Measurements from ENCODE around the gene CCDC85C.

CCDC85C gene

DNA sequence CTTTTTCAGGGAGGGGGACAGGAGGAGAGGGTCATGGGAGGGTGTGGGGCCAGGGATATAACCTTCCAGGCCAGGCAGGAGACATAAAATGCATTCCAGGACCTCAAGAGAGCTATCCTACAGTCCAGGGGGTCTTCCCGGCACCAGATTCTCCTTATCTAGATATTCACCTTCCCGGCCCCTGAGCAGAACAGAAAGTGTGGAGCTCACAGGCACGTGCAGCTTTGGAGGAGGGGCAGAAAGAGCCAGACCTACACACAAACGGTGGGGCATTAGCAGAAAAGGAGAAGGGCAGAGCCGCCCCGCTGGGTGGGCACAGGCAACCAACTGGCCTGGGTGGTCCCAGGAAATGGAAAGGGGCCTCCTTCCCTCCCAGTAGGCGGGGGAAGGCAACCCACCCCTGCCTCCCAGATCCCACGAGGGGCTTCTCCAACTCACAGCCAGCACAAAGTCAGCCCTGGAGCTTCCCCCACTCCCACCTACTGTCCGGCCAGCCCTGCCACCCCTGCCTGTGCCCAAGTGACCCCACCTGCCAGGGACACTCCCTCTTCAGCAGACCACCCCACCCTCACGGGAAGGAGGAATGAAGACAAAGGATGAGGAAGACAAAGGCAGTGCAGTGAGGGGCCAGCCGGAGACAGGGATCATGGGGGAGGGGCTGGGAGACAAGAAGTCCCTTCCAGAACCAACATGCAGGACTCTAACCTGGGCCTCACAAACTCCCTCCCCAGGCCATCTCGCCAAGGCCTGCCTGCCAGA is 33.3 kb downstream of the CCDC85C start:
- no peak for DNase-seq

DNA sequence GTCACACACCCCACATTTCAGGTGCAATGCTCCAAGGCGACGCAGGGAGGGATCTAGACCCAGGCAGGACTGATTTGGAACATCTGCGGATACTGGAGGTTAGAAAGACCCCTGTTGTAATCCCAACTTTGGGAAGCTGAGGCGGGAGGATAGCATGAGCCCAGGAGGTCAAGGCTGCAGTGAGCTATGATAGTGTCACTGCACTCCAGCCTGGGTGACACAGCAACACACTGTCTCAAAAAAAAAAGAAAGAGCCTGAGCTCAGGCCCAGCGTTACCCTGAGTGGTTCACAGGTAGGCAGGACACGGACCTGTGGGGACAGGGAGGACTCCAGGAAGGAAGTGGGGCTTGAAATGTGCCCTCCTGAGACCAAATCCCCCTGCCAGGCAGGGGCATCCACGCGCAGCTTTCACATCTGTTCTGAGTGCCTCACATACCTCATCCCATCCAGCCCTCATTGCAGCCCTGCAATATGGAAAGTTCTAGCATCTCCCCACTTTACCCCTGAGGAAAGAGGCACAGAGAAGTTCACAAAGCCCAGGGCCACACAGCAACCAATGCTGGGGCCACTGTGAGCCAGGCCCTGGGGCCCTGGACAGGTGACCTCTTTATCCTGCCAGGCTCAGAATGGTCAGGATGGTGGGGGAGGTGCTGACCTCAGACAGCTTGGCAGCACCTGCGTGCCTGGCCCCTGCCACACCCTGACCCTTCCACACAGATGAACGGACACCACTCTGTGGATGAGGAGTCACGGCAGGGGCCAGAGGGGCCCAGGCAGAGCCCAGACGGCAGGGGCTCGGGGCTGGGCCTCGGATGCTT is 34.1 kb downstream of the CCDC85C start:
- DNase-seq: no peak

DNA sequence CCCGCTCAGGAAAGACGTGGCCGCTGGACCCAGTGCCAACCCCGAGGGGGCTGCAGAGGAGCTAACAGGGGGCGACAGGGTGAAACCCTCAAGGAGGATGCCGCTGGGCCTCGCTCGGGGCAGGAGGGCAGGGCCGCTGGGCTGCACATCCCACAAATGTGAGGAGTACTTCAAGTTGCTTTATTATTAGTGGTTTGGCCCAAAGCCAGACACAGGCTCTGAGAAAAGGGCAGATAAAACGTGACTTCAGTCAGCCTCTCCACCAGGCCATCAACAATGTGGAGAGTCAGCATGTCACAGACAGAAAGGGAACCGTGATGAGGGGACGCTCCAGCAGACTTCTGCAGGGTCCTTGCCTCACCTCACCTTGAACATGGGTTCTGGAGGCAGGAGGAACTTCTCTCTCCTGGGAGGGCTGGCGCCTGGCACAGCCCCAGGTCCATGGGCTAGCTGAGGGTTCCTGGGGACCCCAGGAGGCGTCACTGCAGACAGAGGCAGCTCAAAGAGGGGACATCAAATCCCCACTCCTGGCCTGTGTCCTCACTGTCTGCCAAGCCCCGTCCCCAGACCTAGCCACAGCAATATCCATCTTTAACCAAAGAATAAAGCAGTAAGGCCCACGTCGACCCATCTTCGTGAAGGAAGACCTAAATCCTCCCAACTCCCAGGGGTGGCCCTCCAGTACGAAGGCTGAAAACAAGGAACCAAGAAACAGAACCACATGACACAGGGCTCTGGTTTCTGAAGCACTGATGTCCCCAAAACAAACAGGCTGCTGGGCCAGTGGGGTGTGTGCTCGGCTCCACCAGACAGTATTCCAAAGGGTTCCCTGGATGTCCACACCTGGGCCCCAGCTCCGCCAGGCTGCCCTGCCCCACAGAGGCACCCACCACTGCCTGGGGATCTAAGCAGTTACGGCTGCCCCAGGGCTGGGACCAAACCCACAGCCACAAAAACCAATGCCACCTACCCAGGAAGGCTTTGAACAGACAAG is 35.1 kb downstream of the CCDC85C start:
- DNase-seq: no peak

DNA sequence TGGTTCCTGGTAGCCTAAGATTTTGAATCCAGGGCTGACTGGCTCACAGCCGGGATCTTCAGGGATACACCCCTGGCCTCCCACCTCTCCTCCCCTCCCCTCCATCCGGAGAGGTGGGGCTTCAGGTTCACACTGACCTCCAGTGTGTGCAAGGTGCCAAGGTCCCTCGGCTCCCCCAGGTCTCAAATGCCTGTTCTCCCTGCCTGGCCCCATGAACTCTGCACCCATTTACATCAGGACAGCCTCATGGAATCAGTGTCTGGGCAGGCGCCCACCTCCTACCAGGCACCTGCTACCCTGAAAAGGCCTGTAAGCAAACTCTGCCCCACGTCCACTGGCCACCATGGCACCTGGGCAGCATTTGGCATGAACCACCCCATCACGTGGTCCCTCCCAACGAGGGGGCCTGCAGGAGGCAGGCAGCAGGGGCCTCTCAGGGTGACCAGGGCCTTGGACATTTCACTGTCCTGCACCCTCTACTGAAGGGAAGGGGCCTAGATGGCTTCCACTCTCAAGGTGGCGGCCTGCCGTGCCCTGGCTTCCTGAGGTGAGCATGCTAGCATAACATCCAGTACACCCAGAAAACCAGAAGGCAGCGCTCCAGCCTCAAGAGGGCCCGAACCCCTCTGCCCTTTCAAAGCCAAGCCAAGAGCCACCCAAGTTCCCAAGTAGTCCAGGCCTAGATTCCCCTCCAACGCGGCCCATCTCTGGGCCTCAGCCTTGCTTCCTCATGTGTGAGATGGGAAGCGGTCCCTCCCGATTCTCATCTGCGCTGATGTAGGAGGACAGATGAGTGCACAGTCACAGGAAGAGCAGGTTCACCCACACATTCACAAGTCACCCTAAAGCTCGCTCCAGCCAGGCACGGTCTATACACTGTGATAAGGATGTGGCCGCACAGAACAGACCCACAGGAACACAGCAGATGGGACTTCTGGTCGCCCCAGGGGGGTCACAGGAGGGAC is 37.3 kb downstream of the CCDC85C start:
- DNase-seq: no peak

DNA sequence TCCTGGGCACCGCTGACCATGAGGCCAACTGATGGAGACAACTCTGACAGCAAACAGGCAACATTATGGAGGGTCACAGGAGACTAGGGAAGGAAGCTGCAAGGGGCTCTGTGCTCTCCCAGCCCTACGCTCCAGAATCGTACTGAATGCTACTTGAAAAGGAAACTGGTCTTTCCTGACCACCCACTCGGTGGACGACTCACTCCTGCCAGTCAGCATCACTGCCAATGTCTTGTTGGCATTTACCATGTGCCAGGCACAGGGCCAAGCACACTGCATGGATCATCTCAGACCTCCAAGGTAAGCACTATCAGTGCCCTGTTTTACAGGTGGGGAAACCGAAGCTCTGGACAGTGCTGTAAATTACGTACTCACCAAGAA is 38.0 kb downstream of the CCDC85C start:
- no peak for DNase-seq

DNA sequence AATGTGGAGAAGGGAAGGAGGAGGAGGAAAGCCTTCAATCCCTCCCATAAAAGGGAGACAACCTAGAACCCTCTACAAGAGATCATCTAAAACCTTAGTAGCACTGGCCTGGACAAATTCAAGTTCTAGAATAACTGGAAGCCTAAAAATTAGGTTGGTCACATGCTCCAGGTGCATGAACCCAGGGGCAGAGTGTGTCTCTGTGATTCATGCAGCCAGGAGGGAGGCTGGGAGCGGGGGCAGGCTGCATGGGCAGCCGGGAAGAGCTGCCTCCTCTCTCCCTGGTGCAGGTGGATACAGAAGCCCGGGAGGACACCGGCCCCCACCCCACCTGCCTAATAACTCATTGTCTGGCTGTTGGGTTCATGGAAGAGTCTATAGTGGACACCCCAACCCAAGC is 38.6 kb downstream of the CCDC85C start:
- DNase-seq: no peak

DNA sequence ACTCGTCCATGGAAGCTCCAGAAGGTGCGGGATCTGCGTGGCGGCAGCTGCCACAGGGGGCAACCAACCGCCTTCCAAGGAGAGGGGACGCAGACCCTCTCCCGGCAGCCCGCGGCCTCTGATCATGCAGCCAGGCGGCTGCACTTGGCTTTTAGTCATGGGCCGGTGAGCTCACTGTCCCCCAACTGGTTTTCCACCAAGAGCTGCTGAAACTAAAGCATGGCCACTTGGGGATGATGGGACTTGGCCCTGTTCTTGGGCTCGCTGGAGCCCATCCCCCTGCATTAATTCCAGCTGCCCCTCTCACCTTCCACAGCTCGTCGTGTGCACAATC is 39.1 kb downstream of the CCDC85C start:
- no peak for DNase-seq

DNA sequence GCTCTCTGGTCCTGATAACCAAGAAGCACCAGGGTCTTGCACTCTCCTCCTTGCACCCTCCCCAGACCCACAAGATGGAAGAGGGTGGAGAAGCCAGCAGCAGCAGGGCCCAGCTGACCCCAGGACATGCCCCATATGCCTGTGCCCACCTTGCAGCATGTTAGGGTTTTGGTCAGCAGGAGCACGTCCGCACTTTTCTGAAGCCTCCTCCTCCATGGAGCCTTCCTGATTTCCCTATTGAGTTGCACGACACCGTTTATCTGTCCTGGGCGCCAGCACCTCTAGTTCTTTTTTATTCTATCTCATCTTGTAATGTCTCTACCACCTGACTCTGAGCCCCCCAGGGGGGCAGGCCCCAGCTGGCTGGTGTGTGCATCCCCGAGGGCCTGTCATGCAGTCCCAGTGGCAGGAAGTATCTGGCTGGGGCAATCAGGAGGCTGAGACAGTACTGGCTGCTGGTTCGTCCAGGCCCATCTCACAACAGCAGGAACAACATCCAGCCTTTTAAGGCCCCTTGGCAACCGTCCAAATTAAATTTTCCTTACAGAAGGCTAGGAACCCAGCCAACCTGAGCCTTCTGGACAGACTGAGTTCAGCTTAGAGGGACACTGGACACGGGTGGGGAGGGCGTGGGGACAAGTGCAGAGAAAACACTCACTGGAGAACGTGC is 39.6 kb downstream of the CCDC85C start:
- no peak for DNase-seq

DNA sequence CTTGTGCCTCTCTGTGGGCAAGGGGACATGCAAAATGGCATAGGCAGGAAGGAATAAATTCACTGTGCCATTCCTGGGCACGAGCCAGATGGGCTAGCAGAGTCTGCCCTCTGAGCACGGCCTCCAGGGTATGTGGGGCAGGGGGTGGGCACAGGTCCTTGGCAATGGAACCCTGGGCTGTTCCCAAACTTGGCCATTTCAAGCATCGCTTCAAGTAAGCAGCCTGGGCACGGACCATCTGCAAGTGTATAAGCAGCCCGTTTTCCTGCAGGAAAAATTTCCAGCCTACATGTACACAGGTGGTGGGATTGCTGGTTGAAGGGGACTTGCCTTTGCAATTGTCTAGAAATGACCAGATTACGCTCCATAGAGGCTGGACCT is 40.3 kb downstream of the CCDC85C start:
- no peak for DNase-seq

DNA sequence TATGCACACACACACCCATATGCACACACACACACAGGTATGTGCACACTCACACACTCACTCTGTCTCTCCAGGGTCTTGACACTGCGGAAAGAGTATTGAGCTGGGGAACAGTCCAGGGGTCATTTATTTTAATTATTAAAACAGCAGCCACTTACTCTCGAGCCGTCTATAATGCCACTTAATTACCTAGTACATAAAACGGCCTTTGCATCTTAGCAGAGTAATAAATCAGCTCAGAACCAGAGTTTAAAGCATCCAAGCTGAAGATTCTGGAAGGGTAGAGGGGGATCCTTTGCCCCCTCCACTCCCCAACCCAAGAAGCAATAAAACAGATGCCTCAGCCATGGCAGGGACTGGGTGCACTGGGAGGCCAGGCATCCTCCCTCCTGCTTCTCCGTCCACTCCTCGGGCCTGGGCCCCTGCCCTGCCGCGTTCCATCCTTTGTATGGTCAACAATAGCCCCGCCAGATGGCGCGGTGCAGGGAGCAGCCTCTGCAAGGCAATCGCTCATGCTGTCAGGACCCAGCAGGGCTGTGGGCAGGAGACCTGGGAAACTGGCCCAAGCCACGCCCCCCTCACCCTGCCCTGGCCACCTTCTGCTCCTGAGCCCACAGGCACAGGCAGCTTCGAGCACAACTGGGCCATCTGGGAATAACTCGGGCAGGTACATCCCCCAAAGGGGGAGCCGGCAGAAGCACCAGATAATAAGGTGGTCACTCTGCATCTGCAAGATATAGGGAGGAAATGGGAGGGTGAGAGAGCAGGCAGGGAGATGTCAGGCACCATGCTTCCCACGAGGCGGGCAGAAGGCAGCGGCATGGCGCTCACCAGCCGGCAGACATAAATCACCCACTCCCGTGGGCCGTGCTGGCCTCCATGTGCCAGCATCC is 40.9 kb downstream of the CCDC85C start:
- DNase-seq: no peak

DNA sequence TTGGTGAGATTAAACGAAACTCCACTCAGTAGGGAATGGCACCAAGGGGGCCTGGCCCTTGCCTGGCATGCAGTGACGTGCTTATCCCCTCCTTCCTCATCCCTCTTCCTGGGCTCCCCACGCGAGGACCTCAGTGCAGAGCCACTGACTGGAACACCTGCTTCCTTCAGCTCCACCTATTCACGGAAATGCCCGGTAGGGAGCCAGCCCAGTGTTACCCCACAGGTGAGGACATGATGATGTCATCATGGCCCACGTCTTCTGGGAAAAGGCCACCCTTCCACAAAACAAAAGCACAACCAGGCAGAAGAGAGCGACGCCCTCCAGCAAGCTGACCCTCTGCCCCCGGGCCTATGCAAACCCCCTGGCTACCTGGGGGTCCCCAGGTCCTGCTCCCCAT is 42.1 kb downstream of the CCDC85C start:
- no peak for DNase-seq

DNA sequence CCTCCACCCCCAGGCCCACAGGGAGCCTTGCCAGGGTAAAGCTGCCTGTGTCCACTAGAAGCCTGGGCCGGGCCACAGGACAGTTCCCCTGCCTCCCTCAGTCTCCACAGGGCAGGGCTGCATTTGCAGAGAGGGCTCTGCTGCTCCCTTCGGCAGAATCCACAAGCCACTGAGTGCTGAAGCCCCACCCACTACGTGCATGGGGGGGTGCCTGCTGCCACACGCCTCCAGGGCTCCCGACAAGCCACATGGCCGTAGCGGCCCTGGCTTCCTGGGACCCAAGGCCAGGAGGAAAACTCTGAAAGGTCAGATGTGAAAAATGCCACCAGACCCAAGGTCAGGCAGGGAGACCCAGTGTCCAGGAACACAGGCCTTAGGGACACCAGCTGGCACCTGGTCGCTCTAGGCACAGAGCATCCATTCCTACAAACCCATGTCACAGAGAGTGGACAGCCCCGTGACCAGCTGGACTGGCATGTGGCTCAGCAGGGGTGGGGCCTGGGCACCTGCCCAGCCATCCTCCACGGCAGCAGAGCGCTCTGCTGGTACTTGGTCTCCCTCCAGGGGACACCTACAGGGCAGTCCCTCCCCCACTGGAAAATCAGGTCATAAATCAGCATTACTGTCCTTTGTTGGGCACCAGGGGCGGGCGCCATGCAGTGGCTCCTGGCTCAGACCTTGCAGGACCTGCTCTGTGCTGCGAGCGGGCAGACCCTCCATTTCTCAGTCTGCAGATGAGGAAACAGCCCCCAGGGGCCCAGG is 42.9 kb downstream of the CCDC85C start:
- no peak for DNase-seq

DNA sequence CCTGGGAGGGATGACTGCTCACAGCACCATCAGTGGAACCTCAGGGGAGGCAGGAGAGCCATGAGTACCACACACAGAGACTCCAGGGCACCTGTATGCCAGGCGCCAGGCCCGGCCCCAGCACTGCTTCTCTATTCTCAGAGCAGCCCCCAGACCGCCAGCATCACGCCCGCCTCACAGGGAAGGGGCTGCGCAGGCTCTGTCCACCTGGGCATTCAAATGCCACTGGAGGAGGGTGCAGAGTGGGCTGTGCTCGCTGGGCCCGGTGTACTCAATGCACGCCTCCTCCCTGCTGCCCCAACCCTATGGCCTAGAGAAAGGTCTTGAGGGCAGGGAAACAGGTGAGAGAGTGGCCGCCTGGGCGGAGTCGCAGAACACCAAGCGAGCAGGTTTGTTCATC is 43.6 kb downstream of the CCDC85C start:
- DNase-seq: no peak

DNA sequence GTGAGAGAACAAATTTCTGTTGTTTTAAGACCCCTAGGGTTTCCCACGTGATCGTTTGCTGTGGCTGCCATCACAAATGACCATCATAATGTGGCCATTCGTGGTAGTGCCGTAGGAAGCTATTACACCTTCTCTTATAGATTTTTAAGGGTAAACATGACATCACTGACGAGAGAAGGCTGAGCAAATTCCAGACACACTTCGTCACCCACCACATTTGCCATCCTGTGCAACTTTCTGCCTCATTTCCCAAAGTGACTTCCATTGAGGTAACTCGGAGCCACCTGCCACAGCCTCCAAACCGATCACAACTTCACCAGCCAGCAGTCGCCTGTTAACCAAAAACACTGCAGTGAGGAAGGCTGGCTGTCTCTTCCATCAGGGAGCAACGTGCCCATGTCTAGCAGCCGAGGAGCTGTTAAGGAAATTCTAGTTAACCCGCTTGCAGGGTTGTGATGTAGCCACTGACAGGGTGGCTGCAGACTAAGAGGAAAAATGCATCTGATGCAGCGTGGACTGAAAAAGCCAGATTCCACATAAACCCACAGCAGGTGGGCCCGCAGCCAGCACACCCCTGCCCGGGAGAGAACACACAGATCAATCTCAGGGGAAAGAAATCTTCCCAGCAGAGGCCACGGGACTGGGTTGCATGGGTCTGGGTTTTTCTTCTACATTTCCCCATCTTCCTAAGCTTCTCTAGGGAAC is 44.6 kb downstream of the CCDC85C start:
- DNase-seq: no peak

DNA sequence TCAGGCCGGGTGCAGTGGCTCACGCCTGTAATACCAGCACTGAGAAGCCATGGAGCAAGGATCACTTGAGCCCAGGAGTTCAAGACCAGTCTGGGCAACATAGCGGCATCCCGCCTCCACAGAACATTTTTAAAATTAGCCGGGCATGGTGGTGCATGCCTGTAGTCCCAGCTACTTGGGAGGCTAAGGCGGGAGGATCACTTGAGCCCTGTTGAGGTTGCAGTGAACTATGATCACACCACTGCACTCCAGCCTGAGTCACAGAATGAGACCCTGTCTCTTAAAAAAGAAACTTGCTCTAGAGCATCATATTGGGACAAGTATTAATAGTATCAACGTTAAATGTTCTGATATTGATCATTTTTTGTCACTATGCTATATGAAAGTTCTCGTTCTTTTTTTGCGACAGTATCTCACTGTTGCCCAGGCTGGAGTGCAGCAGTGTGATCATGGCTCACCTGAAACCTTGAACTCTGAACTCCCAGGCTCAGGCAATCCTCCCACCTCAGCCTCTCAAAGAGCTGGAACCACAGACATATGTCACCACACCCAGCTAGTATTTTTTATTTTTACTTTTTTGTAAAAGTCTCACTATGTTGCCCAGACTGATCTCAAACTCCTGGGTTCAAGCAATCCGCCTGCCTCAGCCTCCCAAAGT is 47.7 kb downstream of the CCDC85C start:
- no peak for DNase-seq

DNA sequence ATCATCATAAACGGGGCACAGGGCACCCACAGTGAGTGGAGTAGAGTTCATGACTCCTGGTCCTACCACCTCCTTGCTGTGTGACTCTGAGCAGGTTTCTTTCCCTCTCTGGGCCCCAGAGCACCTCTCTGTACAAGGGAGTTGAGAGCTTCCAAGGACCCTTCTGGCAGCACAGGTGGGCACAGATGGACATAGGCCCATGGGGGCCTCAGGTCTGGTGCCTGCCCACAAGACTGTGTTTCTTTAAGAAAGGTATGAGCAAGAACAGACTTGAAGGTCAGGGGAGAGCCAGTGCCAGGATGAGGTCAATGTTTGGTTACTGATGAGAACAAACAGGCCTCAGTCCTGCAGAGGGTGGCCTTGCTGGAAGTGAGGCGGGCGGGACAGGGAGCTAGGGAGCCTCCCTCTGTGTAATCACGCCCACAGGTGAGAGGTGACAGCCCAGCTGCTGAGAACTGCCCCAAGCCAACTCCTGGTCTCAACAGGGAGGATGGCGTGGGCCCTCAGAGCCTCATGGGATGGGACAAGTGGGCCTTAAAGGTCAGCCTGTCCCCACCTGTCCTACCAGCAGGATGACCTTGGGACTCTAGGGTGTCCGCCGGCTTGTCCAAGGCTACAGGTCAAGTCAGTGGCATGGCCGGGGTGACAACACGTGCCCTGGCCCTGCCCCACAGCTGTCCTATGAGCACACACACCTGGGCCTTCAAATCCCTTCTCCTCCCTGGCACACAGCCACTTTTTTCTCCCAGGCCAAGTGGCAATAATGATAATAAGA is 49.1 kb downstream of the CCDC85C start:
- no peak for DNase-seq

DNA sequence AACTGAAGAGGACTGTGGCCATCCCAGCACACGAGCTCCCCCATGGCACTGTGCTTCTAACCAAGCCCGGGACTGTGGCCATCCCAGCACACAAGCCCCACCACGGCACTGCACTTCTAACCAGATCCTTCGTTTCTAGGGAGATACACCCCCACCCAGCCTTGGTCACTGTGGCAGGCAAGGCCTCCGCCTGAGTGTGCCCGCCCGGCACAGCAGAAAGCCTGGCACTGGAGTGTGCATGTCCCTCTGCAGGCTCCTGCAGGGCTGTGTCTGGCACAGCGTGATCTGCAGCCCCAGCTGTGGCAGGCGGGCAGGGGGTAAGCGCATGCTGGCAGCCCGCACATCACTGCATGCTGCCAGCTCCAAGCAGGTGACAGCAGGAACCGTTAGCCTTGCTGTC is 49.8 kb downstream of the CCDC85C start:
- no peak for DNase-seq
